Fibroblast of lung (primary cell): ENCODE results near the gene TPCN2. TPM values are rescaled to one million over a fixed set of nuclear protein-coding genes. Genes with fewer than 3 reads are reported as not detected.
A peak's percentile ranks its signal among the peaks of the same experiment; 100 is the strongest.

Experiments used
- DNase-seq, 2 donors: peaks; one replicate each; pipeline versions ENCODE4 v3.0.0 to v3.0.0-alpha.2; 2010; ENCODE audit warnings: low read depth in 2 of 2
- H2AFZ ChIP-seq: 2 replicates; pipeline ENCODE4 v1.5.1; 2012; ENCODE audit warnings: low read length, control low read depth, inconsistent platforms
- H3K27ac ChIP-seq: 2 replicates; pipeline ENCODE4 v1.5.1; 2011; ENCODE audit warnings: low read length, control low read depth; ENCODE audit not compliant: insufficient read depth
- H3K27me3 ChIP-seq: 2 replicates; pipeline ENCODE4 v1.5.1; 2011; ENCODE audit warnings: mild to moderate bottlenecking, low read length; ENCODE audit not compliant: control insufficient read depth, insufficient read depth
- H3K36me3 ChIP-seq: 2 replicates; pipeline ENCODE4 v1.5.1; 2011; ENCODE audit warnings: low read length; ENCODE audit not compliant: control insufficient read depth, insufficient read depth
- H3K4me1 ChIP-seq: 2 replicates; pipeline ENCODE4 v1.5.1; 2011; ENCODE audit warnings: low read length; ENCODE audit not compliant: control insufficient read depth, insufficient read depth; ENCODE audit errors: extremely low read depth
- H3K4me2 ChIP-seq: 2 replicates; pipeline ENCODE4 v1.5.1; 2011; ENCODE audit warnings: low read length, control low read depth; ENCODE audit not compliant: insufficient read depth; ENCODE audit errors: extremely low read depth
- H3K4me3 ChIP-seq, 4 experiments: fragments of 200-600 bp in 1 of 4; sonication (generic) in 1 of 4; replicated peaks in 1 of 4; 2 replicates each; pipeline ENCODE4 v1.5.1; 2011 to 2016; ENCODE audit warnings: low read length in 4 of 4, low read depth in 3 of 4, mild to moderate bottlenecking in 3 of 4, control low read depth in 2 of 4, inconsistent platforms in 1 of 4, mixed read lengths in 1 of 4; ENCODE audit not compliant: insufficient read depth in 1 of 4; ENCODE audit errors: control extremely low read depth in 1 of 4
- H3K79me2 ChIP-seq: 2 replicates; pipeline ENCODE4 v1.5.1; 2012; ENCODE audit warnings: mild to moderate bottlenecking, low read length, inconsistent platforms; ENCODE audit not compliant: control insufficient read depth, insufficient read depth
- H3K9ac ChIP-seq: 2 replicates; pipeline ENCODE4 v1.5.1; 2011; ENCODE audit warnings: mild to moderate bottlenecking, low read length, control low read depth; ENCODE audit not compliant: insufficient read depth
- H3K9me3 ChIP-seq: 2 replicates; pipeline ENCODE4 v1.5.1; 2012; ENCODE audit warnings: low read depth, low read length; ENCODE audit not compliant: control insufficient read depth, insufficient read depth
- H4K20me1 ChIP-seq: 2 replicates; pipeline ENCODE4 v1.5.1; 2011; ENCODE audit warnings: low read length; ENCODE audit not compliant: control insufficient read depth, insufficient read depth; ENCODE audit errors: extremely low read depth
- EZH2 ChIP-seq: IDR thresholded peaks from 2 replicates; pipeline ENCODE4 v1.5.1; 2012; ENCODE audit warnings: low read length, control low read depth, mild to moderate bottlenecking; ENCODE audit errors: missing control alignments
- polyA plus RNA-seq, 2 donors: library from polyadenylated mRNA; depleted of rRNA in 1 of 2; stranded (reverse) in 1 of 2; unstranded in 1 of 2; fragments of >200 nt; gene quantifications; 2 replicates each; pipeline ENCODE4 v1.2.1, GENCODE V29; 2011 to 2012; ENCODE audit warnings: missing spikeins in 1 of 2
- total RNA-seq: library from RNA; depleted of rRNA; stranded (reverse); fragments of >200 nt; gene quantifications from 2 replicates; pipeline ENCODE4 v1.2.1, GENCODE V29; 2014
- TF ChIP-seq, protein P1 (sequence below), 2 donors: IDR thresholded peaks in 1 of 2; conservative IDR thresholded peaks in 1 of 2; 1 replicate in 1 of 2; 2 replicates in 1 of 2; pipeline ENCODE4 v1.5.1; 2011 to 2012; ENCODE audit warnings: low read length in 2 of 2, control low read depth in 1 of 2, inconsistent platforms in 1 of 2, low read depth in 1 of 2, mild to moderate bottlenecking in 1 of 2

Gene TPCN2
- total and polyA plus RNA-seq, 2 donors (not counting 1 experiment from before 2014, with no cell fraction given): 9.7 to 11.7 TPM

DNA sequence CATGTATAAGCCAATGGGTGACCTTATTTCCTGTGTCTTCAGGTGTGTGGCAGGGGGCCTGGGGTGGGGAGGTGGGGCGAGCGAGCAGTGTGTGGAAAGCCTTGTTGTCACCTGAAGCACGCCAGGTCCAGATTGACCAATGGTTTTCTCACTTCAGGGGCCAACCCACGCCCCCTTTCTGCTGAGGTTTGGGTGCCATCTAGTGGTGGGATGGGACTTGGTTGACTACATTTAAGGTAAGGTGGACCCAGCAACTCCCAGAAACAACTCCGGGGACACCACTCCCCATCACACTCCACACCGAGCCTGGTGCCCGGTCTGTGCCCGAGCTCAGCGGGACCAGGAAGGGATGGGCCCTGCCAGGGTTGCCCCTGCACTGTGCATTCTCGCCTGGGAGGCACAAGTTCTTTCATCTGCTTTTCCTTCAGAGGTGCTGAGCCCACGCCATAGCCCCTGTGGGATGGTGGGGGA is 40.0 kb downstream of the TPCN2 start:
- Histone ChIP-seq H3K27me3 (no peaks in the 10 kb centered on the region), H4K20me1 (no peaks in the 10 kb centered on the region), H3K4me2 (peak overlapping the region; percentile 48), H3K9ac (no peak overlapping the region), H3K4me3 (no peak overlapping the region), H3K36me3 (peaks cover 13% of the 10 kb centered on the region), H3K79me2 (no peaks in the 10 kb centered on the region), H3K9me3 (no peaks in the 10 kb centered on the region), H2AFZ (no peak overlapping the region), H3K4me1 (peaks cover 8% of the 10 kb centered on the region), H3K27ac (peak overlapping the region; percentile 34)
- peak; percentile 68 to 82 for DNase-seq
- TF ChIP-seq, protein P1, sequence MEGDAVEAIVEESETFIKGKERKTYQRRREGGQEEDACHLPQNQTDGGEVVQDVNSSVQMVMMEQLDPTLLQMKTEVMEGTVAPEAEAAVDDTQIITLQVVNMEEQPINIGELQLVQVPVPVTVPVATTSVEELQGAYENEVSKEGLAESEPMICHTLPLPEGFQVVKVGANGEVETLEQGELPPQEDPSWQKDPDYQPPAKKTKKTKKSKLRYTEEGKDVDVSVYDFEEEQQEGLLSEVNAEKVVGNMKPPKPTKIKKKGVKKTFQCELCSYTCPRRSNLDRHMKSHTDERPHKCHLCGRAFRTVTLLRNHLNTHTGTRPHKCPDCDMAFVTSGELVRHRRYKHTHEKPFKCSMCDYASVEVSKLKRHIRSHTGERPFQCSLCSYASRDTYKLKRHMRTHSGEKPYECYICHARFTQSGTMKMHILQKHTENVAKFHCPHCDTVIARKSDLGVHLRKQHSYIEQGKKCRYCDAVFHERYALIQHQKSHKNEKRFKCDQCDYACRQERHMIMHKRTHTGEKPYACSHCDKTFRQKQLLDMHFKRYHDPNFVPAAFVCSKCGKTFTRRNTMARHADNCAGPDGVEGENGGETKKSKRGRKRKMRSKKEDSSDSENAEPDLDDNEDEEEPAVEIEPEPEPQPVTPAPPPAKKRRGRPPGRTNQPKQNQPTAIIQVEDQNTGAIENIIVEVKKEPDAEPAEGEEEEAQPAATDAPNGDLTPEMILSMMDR (conservative IDR thresholded peaks at IDR 0.05 in 1 of 2, IDR thresholded peaks at IDR 0.05 in 1 of 2; ENCODE audit: low read depth in 1 of 2, low read length in 2 of 2): peak; percentile 74 to 82
- no peak for TF ChIP-seq EZH2

DNA sequence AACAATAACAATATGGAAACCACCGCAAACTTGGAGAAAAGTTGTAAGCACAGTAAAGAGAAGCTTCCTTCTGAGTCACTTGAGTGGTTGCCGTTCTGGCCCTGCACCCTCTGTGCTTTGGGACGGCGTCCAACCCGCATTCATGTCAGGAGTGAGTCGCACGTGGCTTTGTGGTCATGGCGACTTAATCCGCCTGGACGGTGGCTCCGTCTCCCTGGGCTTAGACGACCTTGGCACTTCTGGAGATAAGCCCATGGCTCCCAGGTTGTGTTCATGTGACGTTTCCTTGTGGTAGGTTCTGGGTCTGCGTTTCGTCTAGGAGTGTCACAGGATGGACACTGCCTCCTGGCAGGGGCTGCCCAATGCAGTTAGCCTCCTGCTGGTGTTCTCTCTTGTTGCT is 40.5 kb downstream of the TPCN2 start:
- Histone ChIP-seq H3K27ac (no peak overlapping the region), H2AFZ (no peak overlapping the region), H3K9ac (no peak overlapping the region), H3K4me1 (peaks cover 8% of the 10 kb centered on the region), H3K4me3 (no peak overlapping the region), H3K36me3 (peaks cover 12% of the 10 kb centered on the region), H3K79me2 (no peaks in the 10 kb centered on the region), H4K20me1 (no peaks in the 10 kb centered on the region), H3K9me3 (no peaks in the 10 kb centered on the region), H3K27me3 (no peaks in the 10 kb centered on the region), H3K4me2 (peak overlapping the region; percentile 48)
- DNase-seq: peak; percentile 79
- no peak for TF ChIP-seq EZH2
- TF ChIP-seq, protein P1 (conservative IDR thresholded peaks at IDR 0.05 in 1 of 2, IDR thresholded peaks at IDR 0.05 in 1 of 2; ENCODE audit: low read depth in 1 of 2, low read length in 2 of 2): no peak

DNA sequence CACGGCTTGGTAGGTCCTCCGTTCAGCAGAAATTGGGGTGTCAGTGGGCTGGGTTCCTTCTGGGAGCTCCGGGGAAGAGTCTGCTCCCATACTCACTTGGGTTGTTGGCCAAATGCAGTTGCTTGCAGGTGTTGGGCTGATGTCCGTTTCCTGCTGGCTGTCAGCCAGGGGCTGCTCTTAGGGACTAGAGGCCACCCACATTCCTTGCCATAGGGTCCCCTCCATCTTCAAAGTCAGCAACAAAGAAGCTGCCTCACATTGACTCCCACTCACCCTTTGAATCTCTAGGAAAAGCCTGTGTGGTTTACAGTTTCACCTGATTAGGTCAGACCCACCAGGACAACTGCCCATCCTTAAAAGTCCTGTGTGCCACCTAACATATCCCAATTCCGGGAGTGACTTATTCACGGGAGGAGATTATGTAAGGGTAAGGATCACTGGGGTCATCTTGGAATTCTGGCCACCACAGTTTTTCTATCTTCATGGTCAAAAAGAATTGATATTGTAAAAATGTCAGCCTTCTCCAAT is 43.0 kb downstream of the TPCN2 start:
- DNase-seq: no peak
- no peak for TF ChIP-seq EZH2
- TF ChIP-seq, protein P1 (conservative IDR thresholded peaks at IDR 0.05 in 1 of 2, IDR thresholded peaks at IDR 0.05 in 1 of 2; ENCODE audit: low read depth in 1 of 2, low read length in 2 of 2): no peak
- Histone ChIP-seq H3K36me3 (peaks cover 11% of the 10 kb centered on the region), H3K4me1 (peaks cover 8% of the 10 kb centered on the region), H3K27ac (no peak overlapping the region), H3K27me3 (no peaks in the 10 kb centered on the region), H3K4me3 (no peak overlapping the region), H3K79me2 (no peaks in the 10 kb centered on the region), H3K9me3 (no peaks in the 10 kb centered on the region), H4K20me1 (no peaks in the 10 kb centered on the region), H3K4me2 (no peak overlapping the region), H2AFZ (no peak overlapping the region), H3K9ac (no peak overlapping the region)
